GM21717 (cell line): ENCODE results near the gene SLCO1C1.

Experiments used
- ATAC-seq: cut with Tn5 transposase; IDR thresholded peaks from one replicate; pipeline ENCODE4 v1.9.1; 2021; ENCODE audit warnings: mild to moderate bottlenecking, moderate library complexity; ENCODE audit not compliant: unreplicated experiment

SLCO1C1 gene

GRCh38 chr12:20792971-20793370 is 97.8 kb downstream of the SLCO1C1 start:
- ATAC-seq, result no peak

DNA sequence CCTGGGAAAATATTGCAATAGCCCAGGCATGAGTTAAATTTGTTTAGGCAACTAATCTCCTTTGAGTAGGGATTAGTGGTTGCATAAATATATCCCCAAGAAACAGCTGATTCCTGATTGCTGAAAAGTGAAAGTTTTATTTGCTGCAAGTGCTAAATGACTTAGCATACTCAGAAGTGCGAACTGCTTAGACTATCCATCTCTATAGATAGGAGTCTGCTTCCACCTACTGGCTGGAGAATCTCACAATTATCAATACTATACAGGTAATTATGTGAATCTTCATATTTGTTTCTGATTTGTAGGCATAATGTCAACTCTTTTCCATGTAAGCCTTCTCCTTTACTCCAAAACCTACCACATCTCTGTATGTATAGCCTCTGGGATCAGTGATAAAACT is 103.4 kb downstream of the SLCO1C1 start:
- no peak for ATAC-seq

GRCh38 chr12:20800160-20800559 is 105.0 kb downstream of the SLCO1C1 start:
- no peak for ATAC-seq

- no peak for ATAC-seq
These were observed 105.9 kb downstream of the SLCO1C1 start for GRCh38 chr12:20801035-20801434.
